DND-41 (cell line): ENCODE results near the gene PANK4.

Experiments used
- ATAC-seq: fragments of 200-7000 bp; cut with Tn5 transposase; 3 replicates; pipeline ENCODE4 v1.9.1; 2021; ENCODE audit warnings: low read depth; ENCODE audit not compliant: insufficient read depth
- DNase-seq: peaks from one replicate; pipeline ENCODE4 v3.0.0-alpha.2; 2020
- H2AFZ ChIP-seq: 2 replicates; pipeline ENCODE4 v1.6.0; 2012; ENCODE audit warnings: low read depth, low read length
- H3K27ac ChIP-seq: 2 replicates; pipeline ENCODE4 v1.5.1; 2012; ENCODE audit warnings: low read length, inconsistent platforms
- H3K27me3 ChIP-seq: fragments of 200-600 bp; sonication (generic); 2 replicates; pipeline ENCODE4 v1.6.0; 2012; ENCODE audit warnings: low read length, mild to moderate bottlenecking, inconsistent platforms; ENCODE audit not compliant: insufficient read depth, poor library complexity
- H3K36me3 ChIP-seq: 2 replicates; pipeline ENCODE4 v1.5.1; 2012; ENCODE audit warnings: low read length, inconsistent platforms; ENCODE audit not compliant: insufficient read depth
- H3K4me1 ChIP-seq: 2 replicates; pipeline ENCODE4 v1.5.1; 2012; ENCODE audit warnings: mild to moderate bottlenecking, low read length; ENCODE audit not compliant: insufficient read depth
- H3K4me2 ChIP-seq: 2 replicates; pipeline ENCODE4 v1.6.0; 2012; ENCODE audit warnings: mild to moderate bottlenecking, moderate library complexity, low read length, inconsistent platforms; ENCODE audit not compliant: insufficient read depth
- H3K4me3 ChIP-seq, 2 experiments: fragments of 200-600 bp in 1 of 2; shearing (Covaris generic) in 1 of 2; 2 replicates each; pipeline ENCODE4 v1.5.1; 2012 to 2016; ENCODE audit warnings: inconsistent platforms in 2 of 2, low read length in 2 of 2, mild to moderate bottlenecking in 2 of 2, low read depth in 1 of 2, moderate library complexity in 1 of 2
- H3K79me2 ChIP-seq: 2 replicates; pipeline ENCODE4 v1.6.0; 2012; ENCODE audit warnings: low read length, inconsistent platforms; ENCODE audit not compliant: insufficient read depth
- H3K9ac ChIP-seq: 2 replicates; pipeline ENCODE4 v1.6.0; 2012; ENCODE audit warnings: low read depth, mild to moderate bottlenecking, inconsistent platforms, low read length, moderate library complexity
- H3K9me3 ChIP-seq: 2 replicates; pipeline ENCODE4 v1.5.1; 2012; ENCODE audit warnings: low read length, moderate library complexity, mild to moderate bottlenecking, inconsistent platforms; ENCODE audit not compliant: insufficient read depth, severe bottlenecking
- H4K20me1 ChIP-seq: 2 replicates; pipeline ENCODE4 v1.6.0; 2012; ENCODE audit warnings: low read length; ENCODE audit not compliant: insufficient read depth
- CTCF ChIP-seq: IDR thresholded peaks from 2 replicates; pipeline ENCODE4 v1.5.1; 2012; ENCODE audit warnings: borderline replicate concordance, low read length, moderate library complexity, mild to moderate bottlenecking; ENCODE audit not compliant: poor library complexity, severe bottlenecking; ENCODE audit errors: extremely low read depth
- EZH2 ChIP-seq: IDR thresholded peaks from 3 replicates; pipeline ENCODE4 v1.6.1; 2012; ENCODE audit warnings: borderline replicate concordance, low read depth, mild to moderate bottlenecking, moderate library complexity, low read length, inconsistent platforms; ENCODE audit not compliant: severe bottlenecking

PANK4 gene

GRCh38 chr1:2508751-2509150 lies 17.6 kb downstream of the PANK4 start:
- Histone ChIP-seq H3K9me3 (no peaks in the 10 kb centered on the region), H3K27me3 (no peaks in the 10 kb centered on the region), H3K4me3 (no peak overlapping the region), H2AFZ (no peak overlapping the region), H4K20me1 (peaks cover 61% of the 10 kb centered on the region), H3K36me3 (peaks cover 67% of the 10 kb centered on the region), H3K27ac (no peak overlapping the region), H3K9ac (no peak overlapping the region), H3K79me2 (no peaks in the 10 kb centered on the region), H3K4me1 (no peaks in the 10 kb centered on the region), H3K4me2 (no peak overlapping the region)
- TF ChIP-seq CTCF (no peak), EZH2 (no peak)
- DNase-seq (no peak), ATAC-seq (no peak)

GRCh38 chr1:2508180-2508579 lies 18.2 kb downstream of the PANK4 start:
- no peak overlapping the region for H3K9ac ChIP-seq
- H3K4me2 ChIP-seq = no peak overlapping the region
- H3K4me1 ChIP-seq = no peaks in the 10 kb centered on the region
- no peaks in the 10 kb centered on the region for H3K27me3 ChIP-seq
- TF ChIP-seq CTCF = no peak
- no peak for TF ChIP-seq EZH2
- DNase-seq (no peak), ATAC-seq (no peak)
- no peaks in the 10 kb centered on the region for H3K9me3 ChIP-seq
- no peak overlapping the region for H3K4me3 ChIP-seq
- no peak overlapping the region for H2AFZ ChIP-seq
- no peaks in the 10 kb centered on the region for H3K79me2 ChIP-seq
- no peak overlapping the region for H3K27ac ChIP-seq
- peaks cover 56% of the 10 kb centered on the region for H4K20me1 ChIP-seq
- H3K36me3 ChIP-seq = peaks cover 61% of the 10 kb centered on the region

GRCh38 chr1:2507744-2508155 lies 18.6 kb downstream of the PANK4 start:
- DNase-seq = no peak
- Histone ChIP-seq H3K27ac (no peak overlapping the region), H3K4me3 (no peak overlapping the region), H2AFZ (no peak overlapping the region), H4K20me1 (peaks cover 52% of the 10 kb centered on the region), H3K9me3 (no peaks in the 10 kb centered on the region), H3K79me2 (no peaks in the 10 kb centered on the region), H3K36me3 (peaks cover 57% of the 10 kb centered on the region), H3K9ac (no peak overlapping the region), H3K27me3 (no peaks in the 10 kb centered on the region), H3K4me2 (no peak overlapping the region), H3K4me1 (no peaks in the 10 kb centered on the region)
- 0 out of 3 replicates have a peak, but pooled peaks have one; percentile 10 for ATAC-seq
- no peak for TF ChIP-seq CTCF
- TF ChIP-seq EZH2 = no peak
